CD8-positive, alpha-beta memory T cell (primary cell): Measurements from ENCODE around the gene GCC2. TPM values are rescaled to one million over a fixed set of nuclear protein-coding genes. Genes with fewer than 3 reads are reported as not detected.
"Not testable (repeated sequence)": the region's sequence is repeated elsewhere in the genome, so short reads cannot be mapped to it uniquely, and the experiment has no call there.

Experiments used
- CTCF ChIA-PET: fragments of 350-600 bp; sonication (Branson Sonifier 250); formaldehyde crosslinking; loops from one replicate; lab custom pipeline; 2021; ENCODE audit warnings: antibody characterized with exemption; lab: Charles Lee
- POLR2A ChIA-PET: fragments of 350-600 bp; sonication (Branson Sonifier 250); formaldehyde crosslinking; loops from one replicate; lab custom pipeline; 2021; ENCODE audit warnings: antibody characterized with exemption; lab: Charles Lee
- DNase-seq, 5 donors: peaks; one replicate each; pipeline versions ENCODE4 v3.0.0 to v3.0.0-alpha.2; 2020 to 2022; ENCODE audit warnings: mixed read lengths in 1 of 5
- H3K27ac ChIP-seq: one replicate; pipeline ENCODE4 v1.7.0; 2013; ENCODE audit warnings: low read depth, mild to moderate bottlenecking, low read length, moderate library complexity
- H3K27me3 ChIP-seq: 2 replicates; pipeline ENCODE4 v1.7.0; 2013; ENCODE audit warnings: low read length, mild to moderate bottlenecking; ENCODE audit not compliant: insufficient read depth, poor library complexity, severe bottlenecking
- H3K36me3 ChIP-seq: 2 replicates; pipeline ENCODE4 v1.7.0; 2013; ENCODE audit warnings: mild to moderate bottlenecking, low read length, moderate library complexity; ENCODE audit not compliant: insufficient read depth
- H3K4me1 ChIP-seq: 2 replicates; pipeline ENCODE4 v1.7.0; 2013; ENCODE audit warnings: mild to moderate bottlenecking, low read length, moderate library complexity; ENCODE audit not compliant: insufficient read depth
- H3K4me3 ChIP-seq: 2 replicates; pipeline ENCODE4 v1.7.0; 2013; ENCODE audit warnings: mild to moderate bottlenecking, low read length
- H3K9me3 ChIP-seq: 2 replicates; pipeline ENCODE4 v1.7.0; 2013; ENCODE audit warnings: mild to moderate bottlenecking, low read length
- H3K27ac Mint-ChIP-seq, 8 donors: one replicate each; pipeline ENCODE4 v1.8.0; 2020 to 2021; ENCODE audit warnings: mixed read lengths in 8 of 8, mild to moderate bottlenecking in 6 of 8, inconsistent platforms in 3 of 8, moderate library complexity in 3 of 8
- H3K27me3 Mint-ChIP-seq, 2 donors: one replicate each; pipeline ENCODE4 v1.8.0; 2020 to 2021; ENCODE audit warnings: mixed read lengths in 2 of 2, mild to moderate bottlenecking in 1 of 2, moderate library complexity in 1 of 2
- H3K36me3 Mint-ChIP-seq, 3 donors: one replicate each; pipeline ENCODE4 v1.8.0; 2020 to 2021; ENCODE audit warnings: mixed read lengths in 3 of 3, inconsistent platforms in 1 of 3, mild to moderate bottlenecking in 1 of 3
- H3K4me1 Mint-ChIP-seq, 3 donors: one replicate each; pipeline ENCODE4 v1.8.0; 2020 to 2021; ENCODE audit warnings: mixed read lengths in 3 of 3, inconsistent platforms in 1 of 3, mild to moderate bottlenecking in 1 of 3
- H3K4me3 Mint-ChIP-seq, 7 donors: one replicate each; pipeline ENCODE4 v1.8.0; 2020 to 2021; ENCODE audit warnings: mixed read lengths in 7 of 7, mild to moderate bottlenecking in 6 of 7, moderate library complexity in 4 of 7, inconsistent platforms in 2 of 7
- H3K9me3 Mint-ChIP-seq, 5 donors: one replicate each; pipeline ENCODE4 v1.8.0; 2020 to 2022; ENCODE audit warnings: mixed read lengths in 5 of 5, mild to moderate bottlenecking in 3 of 5, moderate library complexity in 2 of 5, inconsistent platforms in 1 of 5
- polyA plus RNA-seq: library from polyadenylated mRNA; unstranded; fragments of 300-500 nt; fragmentation: Illumina TruSeq; gene quantifications from one replicate; pipeline ENCODE4 v1.2.3, GENCODE V29; 2021
- total RNA-seq, 2 experiments: library from RNA; stranded (reverse); gene quantifications; one replicate each; pipeline ENCODE4 v1.2.3, GENCODE V29; 2021

The GCC2 gene
- total and polyA plus RNA-seq, 3 experiments from 2014 or later: 40.9 to 92.9 (median 49.0) TPM

DNA sequence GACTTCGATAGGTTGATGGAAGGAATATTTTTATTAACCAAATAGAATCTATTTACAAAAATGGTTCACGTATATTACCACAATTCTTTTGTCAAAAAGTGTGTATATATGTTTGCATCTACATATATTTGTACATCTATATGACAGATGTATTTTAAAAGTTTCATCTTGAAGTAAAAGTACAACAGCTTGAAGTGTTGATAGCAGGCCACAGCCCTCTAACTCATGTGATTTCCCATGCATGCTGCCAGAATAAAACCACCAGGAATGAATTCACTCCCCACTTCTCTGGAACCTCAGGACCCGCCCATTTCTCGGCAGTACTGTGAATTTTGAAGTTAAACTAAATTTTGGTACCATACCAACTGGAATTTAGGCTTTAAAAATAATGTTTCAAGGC is 58.6 kb downstream of the GCC2 start:
- H3K9me3 Mint-ChIP-seq, CTCF ChIA-PET, POLR2A ChIA-PET: not testable (repeated sequence)

DNA sequence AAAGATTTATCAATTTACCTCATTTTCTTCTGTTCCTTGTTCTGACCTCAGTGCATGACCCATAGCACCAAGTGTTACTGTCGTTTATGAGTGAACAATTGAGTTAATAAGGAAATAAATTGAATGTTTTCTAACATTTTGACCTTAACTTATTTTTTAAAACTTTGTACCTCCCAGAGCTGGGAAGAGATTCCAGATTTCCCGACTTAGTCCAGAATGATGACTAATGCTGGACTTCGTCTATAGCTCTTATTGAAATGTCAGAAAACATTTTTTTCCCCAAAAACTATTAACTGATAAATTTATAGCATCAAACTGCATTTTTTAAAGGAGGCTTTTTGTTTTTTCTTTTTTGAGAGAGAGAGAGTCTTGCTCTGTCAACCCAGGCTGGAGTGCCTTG is 63.4 kb downstream of the GCC2 start:
- H3K4me1 Mint-ChIP-seq, H3K9me3 ChIP-seq, H3K27ac ChIP-seq, H3K36me3 ChIP-seq, H3K27me3 ChIP-seq, POLR2A ChIA-PET, H3K9me3 Mint-ChIP-seq, CTCF ChIA-PET, H3K4me3 Mint-ChIP-seq, H3K27me3 Mint-ChIP-seq, H3K4me3 ChIP-seq, H3K27ac Mint-ChIP-seq, DNase-seq, H3K4me1 ChIP-seq: not testable (repeated sequence)
- H3K36me3 Mint-ChIP-seq: peaks cover 4 to 17% (median 9%) of the 10 kb centered on the region in 3 donors

More for the DNA sequence above, 58.6 kb downstream of the GCC2 start:
- H3K9me3 ChIP-seq, H3K27ac ChIP-seq, DNase-seq, H3K4me1 ChIP-seq, H3K4me1 Mint-ChIP-seq, H3K27me3 Mint-ChIP-seq, H3K4me3 ChIP-seq, H3K27ac Mint-ChIP-seq, H3K27me3 ChIP-seq, H3K4me3 Mint-ChIP-seq: not testable (repeated sequence)
- peaks cover 0 to 57% (median 17%) of the 10 kb centered on the region in 3 donors for H3K36me3 Mint-ChIP-seq
- H3K36me3 ChIP-seq: peaks cover 12% of the 10 kb centered on the region

DNA sequence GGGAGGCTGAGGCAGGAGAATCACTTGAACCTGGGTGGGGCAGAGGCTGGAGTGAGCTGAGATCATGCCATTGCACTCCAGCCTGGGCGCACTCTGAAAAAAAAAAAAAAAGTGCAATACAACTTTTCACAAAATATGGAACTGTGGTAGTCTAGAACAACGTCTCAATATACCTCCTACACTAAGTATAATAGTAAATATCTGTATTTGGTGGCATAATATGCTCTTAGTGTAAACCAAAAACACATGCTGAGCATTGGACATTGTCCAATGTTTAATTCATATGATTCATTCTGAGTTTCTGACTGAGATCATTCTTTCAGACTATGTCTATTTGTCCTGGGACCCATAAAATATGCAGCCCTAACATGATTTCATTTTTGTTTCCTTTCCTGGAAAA is 65.5 kb downstream of the GCC2 start:
- H3K4me3 Mint-ChIP-seq, H3K27ac ChIP-seq, POLR2A ChIA-PET, H3K36me3 ChIP-seq, H3K9me3 ChIP-seq, DNase-seq, H3K27me3 ChIP-seq, H3K4me3 ChIP-seq, H3K4me1 ChIP-seq, CTCF ChIA-PET, H3K27me3 Mint-ChIP-seq, H3K27ac Mint-ChIP-seq, H3K4me1 Mint-ChIP-seq: not testable (repeated sequence)
- Mint-ChIP-seq H3K9me3 (peaks cover 6 to 16% (median 14%) of the 10 kb centered on the region in 5 donors), H3K36me3 (peaks cover 5 to 15% (median 13%) of the 10 kb centered on the region in 3 donors)

DNA sequence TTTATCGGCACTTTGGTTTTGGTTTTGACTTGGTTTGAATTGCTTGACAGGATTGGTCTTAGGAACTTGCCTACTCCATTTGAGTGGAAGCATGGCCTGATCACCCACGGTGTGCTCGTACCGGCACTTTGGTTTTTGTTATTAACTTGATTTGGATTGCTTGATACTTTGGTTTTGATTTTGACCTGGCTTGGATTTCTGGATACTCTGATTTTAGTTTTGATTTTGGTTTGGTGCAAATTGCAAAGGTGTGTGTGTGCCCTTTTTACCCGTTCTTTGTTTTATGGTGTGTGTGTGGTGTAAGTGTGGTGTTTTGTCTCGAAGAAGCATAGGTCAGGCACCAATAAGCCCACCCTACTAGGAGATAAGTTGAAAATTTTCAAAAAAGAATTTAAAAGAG is 75.7 kb downstream of the GCC2 start:
- CTCF ChIA-PET, H3K36me3 Mint-ChIP-seq, H3K27me3 ChIP-seq: not testable (repeated sequence)

GRCh38 chr2:108525258-108525657 is 76.3 kb downstream of the GCC2 start:
- peak overlapping the region in 1 of 8 donors; percentile 20 for H3K27ac Mint-ChIP-seq
- H3K4me3 ChIP-seq, H3K36me3 Mint-ChIP-seq, DNase-seq, H3K9me3 ChIP-seq, H3K27ac ChIP-seq, POLR2A ChIA-PET, H3K4me1 Mint-ChIP-seq, H3K9me3 Mint-ChIP-seq, H3K4me1 ChIP-seq, H3K27me3 Mint-ChIP-seq, H3K27me3 ChIP-seq, CTCF ChIA-PET, H3K36me3 ChIP-seq, H3K4me3 Mint-ChIP-seq: not testable (repeated sequence)

More for the DNA sequence above, 75.7 kb downstream of the GCC2 start:
- H3K9me3 ChIP-seq, H3K27ac ChIP-seq, DNase-seq, POLR2A ChIA-PET, H3K27me3 Mint-ChIP-seq, H3K36me3 ChIP-seq, H3K4me1 Mint-ChIP-seq, H3K4me1 ChIP-seq, H3K27ac Mint-ChIP-seq, H3K9me3 Mint-ChIP-seq, H3K4me3 ChIP-seq, H3K4me3 Mint-ChIP-seq: not testable (repeated sequence)

DNA sequence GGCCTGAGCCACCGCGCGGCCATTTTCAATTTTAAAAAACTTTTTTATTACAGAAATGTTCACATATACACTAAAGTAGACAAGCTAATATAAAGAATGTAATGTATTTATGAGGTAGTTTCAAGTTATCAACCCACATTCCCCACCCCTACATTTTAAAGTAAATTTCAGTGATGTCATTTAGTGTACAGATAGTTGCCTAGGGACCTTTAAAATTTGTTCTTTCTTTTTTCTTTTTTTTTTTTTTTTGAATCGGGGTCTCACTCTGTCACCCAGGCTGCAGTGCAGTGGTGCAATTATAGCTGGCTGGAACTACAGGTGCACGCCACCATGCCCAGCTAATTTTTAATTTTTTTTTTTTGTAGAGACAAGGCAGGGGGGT is 82.7 kb downstream of the GCC2 start:
- Histone ChIP-seq H3K4me1 (peaks cover 7% of the 10 kb centered on the region), H3K9me3 (no peaks in the 10 kb centered on the region), H3K27me3 (no peaks in the 10 kb centered on the region), H3K27ac (no peak overlapping the region), H3K36me3 (no peaks in the 10 kb centered on the region), H3K4me3 (no peak overlapping the region)
- Mint-ChIP-seq H3K27ac (no peak overlapping the region), H3K36me3 (peaks cover 0 to 6% (median 0%) of the 10 kb centered on the region in 3 donors), H3K4me3 (peak overlapping the region in 2 of 7 donors; percentile 67 to 87), H3K27me3 (no peaks in the 10 kb centered on the region), H3K4me1 (peaks cover 25 to 38% (median 35%) of the 10 kb centered on the region in 3 donors), H3K9me3 (no peaks in the 10 kb centered on the region)
- ChIA-PET POLR2A (no interaction called here), CTCF (no interaction called here)
- DNase-seq: no peak

GRCh38 chr2:108533832-108534583 is 85.0 kb downstream of the GCC2 start, which contains the start of gene LIMS1:
Gene LIMS1, plus strand, starts transcription at chr2:108534470. Its CDS starts 93 bp downstream, at chr2:108534563.
- Histone ChIP-seq H3K4me1 (peaks cover 7% of the 10 kb centered on the region), H3K9me3 (no peaks in the 10 kb centered on the region), H3K4me3 (peak within 1 kb of the TSS; percentile 87), H3K36me3 (no peaks in the 10 kb centered on the region), H3K27ac (peak within 1 kb of the TSS; percentile 76), H3K27me3 (no peaks in the 10 kb centered on the region)
- Mint-ChIP-seq H3K9me3 (no peaks in the 10 kb centered on the region), H3K4me3 (peak within 1 kb of the TSS; percentile 93 to 98 (median 96)), H3K27ac (peak within 1 kb of the TSS; percentile 79 to 98 (median 91)), H3K36me3 (peaks cover 0 to 6% (median 0%) of the 10 kb centered on the region in 3 donors), H3K27me3 (no peaks in the 10 kb centered on the region), H3K4me1 (peaks cover 25 to 50% (median 35%) of the 10 kb centered on the region in 3 donors)
- DNase-seq: peak; percentile 77 to 93 (median 83)
- CTCF ChIA-PET: interaction anchor here (0.6 to 0.9 kb wide), 2 partner anchors 31 to 51 kb away, joined by 3 read pairs; no protein-coding TSS in a partner anchor
- POLR2A ChIA-PET: interaction anchor here (0.6 to 1.9 kb wide), 2 partner anchors 84 to 86 kb away, joined by 7 to 12 read pairs; no protein-coding TSS in a partner anchor

DNA sequence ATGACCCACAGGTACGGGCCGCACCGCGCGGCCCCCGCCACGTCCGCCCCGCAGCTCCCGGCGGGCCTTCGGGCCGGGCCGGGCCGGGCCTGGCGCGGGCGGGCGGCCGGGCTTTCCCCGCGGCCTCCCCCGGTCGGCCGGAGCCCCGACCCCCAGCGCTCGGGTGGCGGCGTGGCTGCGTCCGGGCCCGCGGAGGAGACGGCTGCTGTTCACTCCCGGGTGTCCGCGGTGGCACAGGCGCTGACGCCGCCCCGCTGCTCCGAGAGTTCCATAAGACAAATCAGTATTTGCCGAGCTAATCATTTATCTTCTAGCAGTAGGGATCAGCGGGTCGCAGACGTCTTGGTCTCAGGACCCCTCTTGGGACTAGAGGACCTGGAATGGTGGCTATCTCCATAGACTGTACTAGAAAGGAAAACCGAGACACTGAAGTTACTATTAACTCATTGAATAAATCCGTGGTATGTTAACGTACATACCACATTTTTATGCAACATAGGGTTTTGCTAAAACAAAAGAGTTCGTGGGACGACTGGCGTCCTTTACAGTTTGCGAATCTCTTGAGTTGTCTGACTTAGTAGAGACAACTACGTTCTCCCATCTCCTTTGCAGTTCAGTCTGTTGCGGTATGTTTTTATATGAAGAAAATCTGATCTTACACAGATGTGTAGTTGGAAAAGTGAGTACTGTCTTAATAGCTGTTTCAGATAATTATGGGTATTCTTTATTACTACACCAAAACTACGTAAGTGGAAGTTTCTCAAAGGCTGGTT is 85.8 kb downstream of the GCC2 start:
- peak in 4 of 5 donors; percentile 17 to 51 (median 38) for DNase-seq

More for the DNA sequence above, 85.8 kb downstream of the GCC2 start:
- peaks cover 25 to 56% (median 35%) of the 10 kb centered on the region in 3 donors for H3K4me1 Mint-ChIP-seq
- H3K4me1 ChIP-seq: peaks cover 7% of the 10 kb centered on the region
- no peaks in the 10 kb centered on the region for H3K27me3 Mint-ChIP-seq
- peaks cover 0 to 6% (median 0%) of the 10 kb centered on the region in 3 donors for H3K36me3 Mint-ChIP-seq
- H3K27ac Mint-ChIP-seq: peak overlapping the region; percentile 64 to 98 (median 88)
- no peaks in the 10 kb centered on the region for H3K36me3 ChIP-seq
- peak overlapping the region; percentile 79 for H3K4me3 ChIP-seq
- H3K9me3 Mint-ChIP-seq: no peaks in the 10 kb centered on the region
- ChIA-PET POLR2A (interaction anchor here (1.9 kb wide), 1 partner anchor 85 kb away, joined by 12 read pairs; no protein-coding TSS in a partner anchor), CTCF (interaction anchor here (1.3 kb wide), 1 partner anchor 102 kb away, joined by 4 read pairs; no protein-coding TSS in a partner anchor)
- H3K9me3 ChIP-seq: no peaks in the 10 kb centered on the region
- H3K4me3 Mint-ChIP-seq: peak overlapping the region; percentile 93 to 98 (median 96)
- no peaks in the 10 kb centered on the region for H3K27me3 ChIP-seq
- H3K27ac ChIP-seq: peak overlapping the region; percentile 47
